Endothelial cell of umbilical vein (primary cell): ENCODE results near the gene TXNRD1. TPM values are rescaled to one million over a fixed set of nuclear protein-coding genes. Genes with fewer than 3 reads are reported as not detected.

Source experiments
- BruUV-seq: library from RNA; stranded (reverse); fragments of 400-500 nt; replicated peaks from 2 replicates; lab custom pipeline; 2021; lab: Mats Ljungman, UMichigan
- CTCF ChIA-PET: fragments of 300-600, 350-600 bp; sonication (Branson Sonifier 250); formaldehyde crosslinking; loops from one replicate; lab custom pipeline; 2021; ENCODE audit warnings: antibody characterized with exemption, inconsistent platforms; lab: Charles Lee
- POLR2A ChIA-PET: fragments of 300-600, 350-600 bp; sonication (Branson Sonifier 250); formaldehyde crosslinking; loops from one replicate; lab custom pipeline; 2021; ENCODE audit warnings: antibody characterized with exemption, inconsistent platforms; lab: Charles Lee
- DNase-seq: peaks from one replicate; pipeline ENCODE4 v3.0.0-alpha.2; 2011; ENCODE audit warnings: low read depth, low spot score
- FAIRE-seq: peaks from 2 replicates; lab custom pipeline; 2011; peaks lifted over from hg19 to GRCh38; lab: Jason Lieb, UNC
- H2AFZ ChIP-seq: 2 replicates; pipeline ENCODE4 v1.6.0; 2012; ENCODE audit warnings: low read depth, low read length, control low read depth, inconsistent platforms
- H3K27ac ChIP-seq: 2 replicates; pipeline ENCODE4 v1.5.1; 2011; ENCODE audit warnings: low read depth, mild to moderate bottlenecking, control low read depth, low read length, moderate library complexity; ENCODE audit not compliant: insufficient read depth
- H3K27me3 ChIP-seq, 2 experiments: 2 replicates each; pipeline versions ENCODE4 v1.6.0 to v1.6.1; 2011; ENCODE audit warnings: low read length in 2 of 2, mixed read lengths in 1 of 2; ENCODE audit not compliant: control insufficient read depth in 2 of 2, insufficient read depth in 2 of 2
- H3K36me3 ChIP-seq, 2 experiments: 2 replicates in 1 of 2; 3 replicates in 1 of 2; pipeline ENCODE4 v1.5.1; 2011; ENCODE audit warnings: low read length in 2 of 2, mild to moderate bottlenecking in 1 of 2, moderate library complexity in 1 of 2; ENCODE audit not compliant: control insufficient read depth in 2 of 2, insufficient read depth in 2 of 2; ENCODE audit errors: extremely low read depth in 1 of 2
- H3K4me1 ChIP-seq: 3 replicates; pipeline ENCODE4 v1.5.1; 2011; ENCODE audit warnings: mild to moderate bottlenecking, low read length; ENCODE audit not compliant: control insufficient read depth, insufficient read depth; ENCODE audit errors: extremely low read depth
- H3K4me2 ChIP-seq: 2 replicates; pipeline ENCODE4 v1.6.1; 2011; ENCODE audit warnings: low read length, control low read depth, mixed read lengths; ENCODE audit not compliant: insufficient read depth
- H3K4me3 ChIP-seq, 3 experiments: fragments of 200-600 bp in 1 of 3; sonication (generic), shearing (Covaris generic) in 1 of 3; replicated peaks in 1 of 3; 2 replicates each; pipeline ENCODE4 v1.5.1; 2011 to 2016; ENCODE audit warnings: control low read depth in 3 of 3, low read length in 3 of 3, mild to moderate bottlenecking in 2 of 3, inconsistent platforms in 1 of 3, low read depth in 1 of 3, moderate library complexity in 1 of 3; ENCODE audit not compliant: insufficient read depth in 1 of 3
- H3K79me2 ChIP-seq: 2 replicates; pipeline ENCODE4 v1.6.0; 2012; ENCODE audit warnings: low read length, inconsistent platforms; ENCODE audit not compliant: control insufficient read depth, insufficient read depth
- H3K9ac ChIP-seq: replicated peaks from 2 replicates; pipeline ENCODE3; 2011; ENCODE audit warnings: low read length, control low read depth; ENCODE audit not compliant: insufficient read depth; ENCODE audit errors: extremely low read depth
- H3K9me1 ChIP-seq: replicated peaks from 3 replicates; pipeline ENCODE4 v1.6.0; 2011; ENCODE audit warnings: mild to moderate bottlenecking, low read length; ENCODE audit not compliant: control insufficient read depth, insufficient read depth; ENCODE audit errors: extremely low read depth
- H3K9me3 ChIP-seq: replicated peaks from 2 replicates; pipeline ENCODE4 v1.5.1; 2012; ENCODE audit warnings: low read length, inconsistent platforms; ENCODE audit not compliant: control insufficient read depth, insufficient read depth
- H4K20me1 ChIP-seq: replicated peaks from 2 replicates; pipeline ENCODE3; 2011; ENCODE audit warnings: mild to moderate bottlenecking, low read length; ENCODE audit not compliant: control insufficient read depth, insufficient read depth; ENCODE audit errors: extremely low read depth
- CTCF ChIP-seq, 2 donors: IDR thresholded peaks; 1 replicate in 1 of 2; 2 replicates in 1 of 2; pipeline ENCODE4 v1.5.1; 2011; ENCODE audit warnings: low read length in 2 of 2, mild to moderate bottlenecking in 2 of 2, moderate library complexity in 2 of 2, control low read depth in 1 of 2, inconsistent platforms in 1 of 2, low read depth in 1 of 2; ENCODE audit not compliant: insufficient read depth in 1 of 2; ENCODE audit errors: extremely low read depth in 1 of 2
- EZH2 ChIP-seq: IDR thresholded peaks from 2 replicates; pipeline ENCODE4 v1.6.1; 2012; ENCODE audit warnings: borderline replicate concordance, low read depth, mild to moderate bottlenecking, moderate library complexity, low read length, inconsistent platforms; ENCODE audit not compliant: severe bottlenecking
- FOS ChIP-seq: IDR thresholded peaks from 2 replicates; pipeline ENCODE4 v1.6.1; 2011; ENCODE audit warnings: mild to moderate bottlenecking, low read length, moderate library complexity, borderline replicate concordance; ENCODE audit not compliant: insufficient read depth
- GATA2 ChIP-seq: IDR thresholded peaks from 2 replicates; pipeline ENCODE4 v1.7.0; 2011; ENCODE audit warnings: low read depth, mild to moderate bottlenecking, moderate library complexity, mixed read lengths, low read length; ENCODE audit not compliant: insufficient read length, insufficient read depth
- JUN ChIP-seq: IDR thresholded peaks from 2 replicates; pipeline ENCODE4 v1.6.1; 2011; ENCODE audit warnings: borderline replicate concordance, low read depth; ENCODE audit not compliant: insufficient read length, insufficient read depth
- MAX ChIP-seq: IDR thresholded peaks from 2 replicates; pipeline ENCODE4 v1.6.1; 2011; ENCODE audit not compliant: insufficient read depth, insufficient read length
- MYC ChIP-seq: IDR thresholded peaks from one replicate; pipeline ENCODE4 v1.6.1; 2011; ENCODE audit warnings: mild to moderate bottlenecking, low read depth, low read length
- POLR2A ChIP-seq: IDR thresholded peaks from 2 replicates; pipeline ENCODE4 v1.6.1; 2012; ENCODE audit warnings: low read depth, mild to moderate bottlenecking, control low read depth, low read length
- POLR2AphosphoS5 ChIP-seq: IDR thresholded peaks from 2 replicates; pipeline ENCODE4 v1.6.1; 2012; ENCODE audit warnings: low read depth, mild to moderate bottlenecking, control low read depth, low read length, moderate library complexity; ENCODE audit not compliant: insufficient read depth
- dilution Hi-C: fragments of 300-500 bp; cut with MboI; formaldehyde crosslinking; loops from one replicate; pipeline ENCODE4 v1.15.0; 2019; ENCODE audit warnings: low sequenced_read_pairs; ENCODE audit not compliant: extremely low pct_ligation_motif_present
- intact Hi-C: fragments of 100-400 bp; cut with micrococcal nuclease; formaldehyde crosslinking; loops from one replicate; pipeline ENCODE4 v1.10.0; 2022
- polyA plus RNA-seq, 4 experiments: library from polyadenylated mRNA; depleted of rRNA in 3 of 4; stranded (reverse) in 3 of 4; unstranded in 1 of 4; fragments of >200 nt; gene quantifications; 2 replicates each; pipeline versions ENCODE4 v1.2.1 to v1.2.3, GENCODE V29; 2011 to 2012; ENCODE audit warnings: missing spikeins in 1 of 4
- total RNA-seq: library from RNA; stranded (reverse); gene quantifications from 2 replicates; pipeline ENCODE4 v1.2.3, GENCODE V29; 2021

Gene TXNRD1
- total and polyA plus RNA-seq, 2 donors (not counting 3 experiments of a cell fraction or from before 2014, with no cell fraction given): 309 to 566 TPM

- intact Hi-C loops: loop anchor here (5.0 to 10.0 kb wide), 2 partner anchors 902 to 1180 kb away; partner anchors contain the start of gene WASHC4
- Histone ChIP-seq H3K36me3 (no peaks in the 10 kb centered on the region), H3K79me2 (no peaks in the 10 kb centered on the region), H3K27me3 (no peaks in the 10 kb centered on the region), H3K4me2 (no peak overlapping the region), H3K9ac (no peak overlapping the region), H3K9me3 (no peaks in the 10 kb centered on the region), H3K27ac (no peak overlapping the region), H3K9me1 (no peaks in the 10 kb centered on the region), H2AFZ (no peak overlapping the region), H3K4me1 (no peaks in the 10 kb centered on the region), H3K4me3 (no peak overlapping the region), H4K20me1 (no peaks in the 10 kb centered on the region)
- no peak for FAIRE-seq
- ChIA-PET CTCF (interaction anchor here (1.3 kb wide), 1 partner anchor 11 kb away, joined by 3 read pairs; no protein-coding TSS in a partner anchor), POLR2A (no interaction called here)
- no peak for TF ChIP-seq JUN
- no peak for TF ChIP-seq POLR2A
- no peak for TF ChIP-seq POLR2AphosphoS5
- TF ChIP-seq MYC: no peak
- TF ChIP-seq CTCF (IDR thresholded peaks at IDR 0.05; ENCODE audit: extremely low read depth in 1 of 2, insufficient read depth in 1 of 2, low read depth in 1 of 2, low read length in 2 of 2): no peak
- no peak for TF ChIP-seq FOS
- no peak for TF ChIP-seq EZH2
- TF ChIP-seq GATA2: no peak
- TF ChIP-seq MAX: no peak
- no peak for DNase-seq
- no TSS peak for BruUV-seq
- dilution Hi-C loops: no loop called here
Measured at GRCh38 chr12:104204690-104205480, 10.7 kb upstream of the TXNRD1 start.
